Breast epithelium (tissue), 3 donors: ENCODE results near the gene CPA5.

ENCODE experiments used
- CTCF ChIP-seq, 3 donors: fragments of 450-650 bp; IDR thresholded peaks; one replicate each; pipeline ENCODE4 v1.5.1; 2016 to 2017; ENCODE audit warnings: antibody characterized with exemption in 3 of 3, mild to moderate bottlenecking in 3 of 3, moderate library complexity in 3 of 3
- POLR2A ChIP-seq: fragments of 450-650 bp; IDR thresholded peaks from one replicate; pipeline ENCODE4 v1.6.1; 2016; ENCODE audit warnings: antibody characterized with exemption, mild to moderate bottlenecking, moderate library complexity

- TF ChIP-seq POLR2A, result no peak
- no peak for TF ChIP-seq CTCF (IDR thresholded peaks at IDR 0.05)
These were observed 24.6 kb downstream of the CPA5 start for GRCh38 chr7:130369110-130369711.
